ENCODE results near the gene RBM20.
"Not testable (repeated sequence)": the region's sequence is repeated elsewhere in the genome, so short reads cannot be mapped to it uniquely, and the experiment has no call there.

RBM20 gene

DNA sequence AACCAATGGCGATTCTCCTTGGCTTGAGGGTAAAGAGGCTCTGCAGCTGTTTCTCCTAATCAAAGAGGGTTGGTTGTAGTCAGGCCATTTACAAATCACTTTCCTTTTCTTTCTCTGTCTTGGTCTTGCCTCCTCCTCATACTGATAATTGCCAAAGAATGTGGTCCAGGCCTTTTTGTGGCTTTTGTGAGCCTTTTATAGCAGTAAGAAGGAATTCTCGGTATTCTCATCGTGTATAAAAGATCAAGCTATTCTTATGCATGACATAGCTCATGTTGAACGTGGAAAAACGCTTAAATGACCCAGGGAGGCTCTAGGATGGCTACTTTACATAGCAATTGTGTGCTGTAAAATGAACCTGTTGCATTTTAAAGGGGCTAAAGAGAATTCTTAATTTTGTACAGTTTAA is 62.6 kb downstream of the RBM20 start:
- DNase-seq (ENCODE audit: low read depth): no peak

DNA sequence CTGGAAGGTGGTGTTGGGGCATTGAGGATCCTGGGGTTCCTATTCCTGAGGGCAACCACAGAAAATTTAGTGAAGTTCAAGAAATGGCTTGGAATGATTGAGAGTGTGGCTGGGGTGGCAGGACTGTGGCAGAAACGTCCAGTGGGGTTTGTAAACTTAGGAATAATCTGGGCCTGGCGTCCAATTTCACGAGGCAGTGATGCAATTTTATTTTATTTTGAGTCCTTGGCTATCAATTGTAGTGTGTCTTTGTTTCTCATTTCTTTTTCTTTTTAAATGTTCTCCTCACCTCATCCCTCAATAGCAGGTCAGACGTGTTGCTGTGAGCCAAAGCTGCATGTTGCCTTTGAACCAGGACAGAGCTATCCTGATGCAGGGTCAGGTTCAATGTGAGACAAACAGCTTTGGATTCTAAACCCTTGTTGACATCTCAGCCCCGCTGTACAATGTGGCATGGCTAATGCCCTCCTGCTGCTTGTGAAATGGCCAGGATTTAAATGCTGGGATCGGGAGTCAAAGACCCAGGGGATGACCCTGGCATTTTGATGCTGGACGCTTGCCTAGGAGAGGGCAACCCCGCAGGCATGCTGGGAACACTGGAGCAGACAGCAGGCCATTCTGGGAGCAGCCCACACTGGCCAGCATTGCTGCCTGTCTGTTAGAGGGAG is 64.8 kb downstream of the RBM20 start:
- DNase-seq (ENCODE audit: low read depth): no peak

DNA sequence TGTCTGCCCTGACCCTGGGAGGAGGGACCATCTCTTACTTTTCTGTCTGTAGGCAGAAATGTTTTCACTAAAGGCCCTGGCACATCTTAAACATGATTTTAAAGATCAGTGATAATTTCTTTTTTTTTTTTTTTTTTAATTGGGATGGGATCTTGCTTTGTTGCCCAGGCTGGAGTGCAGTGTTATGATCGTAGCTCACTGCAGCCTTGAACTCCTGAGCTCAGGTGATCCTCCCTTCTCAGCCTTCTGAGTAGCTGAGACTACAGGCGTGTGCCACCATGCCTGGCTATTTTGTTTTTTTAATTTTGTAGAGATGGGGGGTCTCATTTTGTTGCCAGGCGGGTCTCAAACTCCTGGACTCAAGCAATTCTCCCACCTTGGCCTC is 65.3 kb downstream of the RBM20 start:
- DNase-seq (ENCODE audit: low read depth): no peak

DNA sequence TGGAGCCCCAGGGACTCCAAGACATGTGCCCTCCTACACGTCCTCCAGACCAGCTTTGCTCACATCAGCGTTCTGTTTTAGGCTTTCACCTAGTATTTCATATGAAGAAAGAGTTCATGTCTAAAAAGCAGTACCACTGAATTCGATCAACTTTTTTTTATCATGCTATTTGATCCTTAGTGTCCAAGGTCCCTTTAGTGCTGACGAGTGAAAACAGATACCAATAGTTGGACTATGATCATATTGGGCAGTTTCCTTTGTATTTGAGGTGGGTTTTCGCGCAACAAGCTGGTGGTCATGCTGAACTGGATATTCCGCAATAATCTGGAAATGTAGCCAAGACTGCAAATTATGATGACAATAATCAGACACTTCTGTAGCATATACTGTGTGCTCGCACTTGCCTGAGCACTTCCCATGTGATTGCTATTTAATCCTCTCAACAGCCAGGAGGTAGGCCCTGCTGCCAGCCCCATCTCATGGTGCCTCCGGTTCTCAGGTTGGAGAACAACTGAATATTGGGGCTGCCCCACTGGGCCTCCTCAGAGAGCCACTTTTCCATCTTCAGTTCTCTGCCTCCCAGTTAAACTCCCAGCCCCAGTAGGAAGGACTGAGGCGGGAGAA is 65.9 kb downstream of the RBM20 start:
- no peak for DNase-seq (ENCODE audit: low read depth)

DNA sequence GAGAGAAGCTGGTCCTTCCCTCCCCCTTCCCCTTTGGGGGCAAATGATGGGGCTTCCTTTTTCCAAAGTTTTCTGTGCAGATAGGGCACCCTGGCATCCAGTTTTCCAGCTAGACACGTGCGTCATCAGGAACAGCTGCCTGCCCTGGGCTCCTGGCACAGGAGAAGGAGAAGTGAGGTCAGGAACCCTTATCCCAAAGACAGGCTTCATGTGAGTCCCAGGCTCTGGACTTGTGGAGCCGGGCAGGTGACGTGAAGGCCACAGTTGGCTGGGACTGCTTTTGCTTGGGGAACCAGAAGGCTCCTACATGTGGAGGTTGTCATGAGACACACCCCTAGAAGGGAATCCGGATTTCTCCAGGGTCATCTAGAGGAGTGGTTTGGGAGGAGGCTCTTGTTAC is 66.5 kb downstream of the RBM20 start:
- no peak for DNase-seq (ENCODE audit: low read depth)

DNA sequence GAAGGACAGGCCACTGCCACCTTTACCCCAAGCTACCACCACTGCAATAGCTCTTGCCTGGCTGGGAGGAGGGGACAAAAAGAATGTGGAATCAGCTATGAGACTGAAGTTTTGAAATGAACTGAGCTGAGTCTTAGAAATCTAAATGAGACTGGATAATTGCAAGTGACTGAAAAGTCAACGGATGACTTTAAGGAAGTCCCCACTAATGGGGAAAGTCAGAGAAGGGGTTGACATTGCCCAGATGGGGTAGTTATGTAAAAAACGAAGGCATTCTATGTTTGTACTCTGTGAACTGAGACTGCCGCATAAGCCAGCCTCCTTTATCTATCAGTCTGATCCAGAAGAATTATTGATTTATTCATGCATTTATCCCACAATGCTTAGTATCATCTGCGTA is 67.2 kb downstream of the RBM20 start:
- DNase-seq (ENCODE audit: low read depth): no peak

DNA sequence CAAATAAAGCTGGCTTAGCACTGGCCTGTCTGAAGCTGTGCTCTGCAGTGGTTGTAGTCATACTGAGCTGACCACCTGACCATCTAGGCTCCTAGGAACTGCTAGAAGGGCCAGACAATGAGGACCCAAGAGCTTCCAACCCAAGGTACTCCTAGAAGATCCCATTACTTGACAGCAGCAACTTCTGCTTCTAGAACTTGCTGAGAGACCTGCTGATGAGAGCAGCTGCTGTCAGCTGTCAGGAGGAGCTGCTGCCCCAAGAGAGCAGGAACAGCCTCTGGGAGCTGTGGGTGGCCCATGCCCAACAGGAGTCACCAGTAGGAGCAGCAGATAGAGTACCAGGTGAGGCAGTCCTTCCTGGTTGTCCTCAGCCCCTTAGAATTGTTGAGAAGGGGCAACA is 70.2 kb downstream of the RBM20 start:
- no peak for DNase-seq (ENCODE audit: low read depth)

DNA sequence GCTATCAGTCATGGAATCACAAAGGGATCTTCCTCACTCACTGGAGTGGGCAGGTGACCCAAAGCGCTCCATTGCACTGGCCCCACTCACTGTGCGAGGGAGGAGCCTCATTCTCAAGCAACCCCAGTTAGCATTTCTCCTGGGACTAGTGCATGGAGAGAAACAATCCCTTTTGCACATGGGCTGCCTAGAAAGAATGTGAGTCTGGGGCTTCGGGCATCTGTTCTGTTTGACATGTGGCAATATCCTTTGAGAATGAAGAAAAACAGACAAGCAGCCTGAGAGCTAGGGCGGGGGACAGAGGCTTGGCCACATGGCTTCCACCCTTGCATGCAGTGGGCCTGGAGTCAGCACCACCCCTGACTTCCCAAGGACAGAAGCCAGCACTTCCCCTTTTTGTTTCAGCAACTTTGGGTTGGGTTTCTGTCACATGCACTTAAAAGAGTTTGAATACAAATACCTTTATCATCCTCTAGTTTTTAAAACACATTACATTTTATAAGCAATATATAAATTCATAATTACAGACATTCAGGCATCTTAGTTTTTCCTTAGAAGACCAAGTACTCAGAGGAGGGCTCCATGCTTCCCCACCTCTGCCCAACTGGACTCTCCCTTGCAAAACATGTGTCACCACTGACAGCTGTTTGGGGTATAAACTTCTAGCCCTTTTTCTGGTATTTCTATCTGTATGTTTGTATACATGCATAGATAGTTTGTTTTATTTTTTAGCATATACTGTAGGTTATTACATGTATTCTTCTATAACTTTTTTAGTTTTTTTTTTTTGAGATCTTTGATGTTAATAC is 73.8 kb downstream of the RBM20 start:
- DNase-seq (ENCODE audit: low read depth): no peak

DNA sequence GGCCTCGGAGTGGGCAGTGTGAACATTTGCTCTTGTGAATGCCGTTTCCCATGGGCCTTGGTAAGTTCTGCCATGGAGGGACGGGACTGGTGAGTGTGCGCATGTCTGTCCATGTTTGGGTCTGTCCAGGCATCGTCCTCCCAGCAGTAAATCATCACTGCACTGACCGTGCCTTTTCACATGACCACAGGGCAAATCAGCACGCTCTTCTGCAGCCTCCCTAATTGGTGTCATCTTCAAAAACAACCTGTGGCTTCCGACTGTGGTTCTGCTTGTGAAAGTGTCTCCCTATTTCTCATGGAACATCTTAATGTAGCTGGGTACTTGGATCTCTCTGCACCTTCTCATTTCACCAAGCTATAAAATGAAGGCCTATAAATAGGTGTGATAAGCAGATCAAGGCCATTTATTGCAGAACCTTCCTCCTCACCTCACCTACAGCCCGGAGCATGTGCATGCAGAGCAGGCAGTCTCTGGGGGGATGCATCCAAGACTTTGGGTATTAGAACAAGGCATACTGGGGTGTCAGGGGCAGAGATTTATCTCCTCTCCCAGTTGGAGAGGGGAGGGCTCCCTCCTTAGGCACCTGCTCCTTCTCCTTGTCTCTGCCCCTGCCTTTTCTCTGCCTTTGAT is 77.4 kb downstream of the RBM20 start:
- no peak for DNase-seq (ENCODE audit: low read depth)

DNA sequence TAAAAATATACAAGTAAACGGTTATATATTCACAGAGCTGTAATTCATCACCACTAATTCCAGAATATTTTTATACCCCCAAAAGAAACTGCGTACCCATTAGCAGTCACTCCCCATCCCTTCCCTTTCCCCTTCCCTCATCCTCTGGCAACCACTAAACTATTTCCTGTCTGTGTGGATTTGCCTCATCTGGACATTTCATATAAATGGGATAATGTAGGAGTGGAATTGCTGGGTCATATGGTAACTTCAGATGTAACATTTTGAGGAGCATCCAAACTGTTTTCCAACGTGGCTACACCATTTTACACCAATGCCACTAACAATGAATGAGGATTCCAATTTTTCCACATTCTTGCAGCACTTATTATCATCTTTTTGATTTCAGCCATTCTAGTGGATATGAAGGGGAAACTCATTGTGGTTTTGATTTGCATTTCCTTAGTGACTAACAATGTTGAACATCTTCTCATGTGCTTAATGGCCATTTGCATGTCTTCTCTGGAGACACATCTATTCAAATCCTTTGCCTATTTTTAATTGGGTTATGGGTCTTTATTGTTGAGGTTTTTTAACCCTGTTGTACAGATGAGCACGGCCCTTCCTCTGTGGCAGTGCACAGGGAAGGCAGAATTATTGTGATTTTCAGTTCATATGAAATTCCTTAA is 79.2 kb downstream of the RBM20 start:
- no peak for DNase-seq (ENCODE audit: low read depth)

DNA sequence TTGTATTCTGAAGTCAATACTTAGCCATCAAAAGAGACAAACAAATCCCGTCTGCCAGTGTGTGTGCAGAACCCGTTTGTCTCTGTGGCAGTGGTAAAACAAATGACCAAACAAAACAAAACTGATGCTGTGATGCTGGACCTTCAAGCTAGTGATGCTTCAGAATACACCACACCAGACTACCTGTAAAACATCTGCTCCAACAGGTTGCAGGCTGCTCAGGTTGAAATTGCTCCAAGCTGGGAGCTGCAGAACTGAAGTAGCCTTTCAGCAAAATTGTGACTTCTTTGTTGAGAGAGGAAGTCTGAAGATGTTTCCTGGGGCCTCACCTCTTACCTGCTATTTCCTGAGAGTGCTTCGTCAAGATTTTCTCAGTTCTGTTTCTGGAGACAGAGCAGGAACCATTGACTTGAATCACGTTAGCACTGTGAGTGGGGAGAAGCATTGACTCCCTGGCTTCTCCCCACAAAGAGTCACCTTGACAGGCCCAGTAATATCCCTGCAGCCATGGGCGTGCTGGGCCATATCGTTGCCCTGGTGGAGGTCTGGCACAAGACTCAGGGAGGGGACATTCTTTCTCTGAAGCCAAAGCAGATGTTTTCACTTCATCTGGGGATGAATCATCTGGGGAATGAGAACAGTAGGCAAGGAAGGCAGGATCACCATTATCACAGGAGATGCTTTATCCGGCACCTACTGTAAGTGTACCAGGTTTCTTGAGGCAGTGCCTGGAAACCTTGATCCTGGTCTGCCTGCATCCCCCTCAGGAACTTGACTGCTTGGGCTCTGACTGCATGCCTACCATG is 80.2 kb downstream of the RBM20 start:
- no peak for DNase-seq (ENCODE audit: low read depth)

DNA sequence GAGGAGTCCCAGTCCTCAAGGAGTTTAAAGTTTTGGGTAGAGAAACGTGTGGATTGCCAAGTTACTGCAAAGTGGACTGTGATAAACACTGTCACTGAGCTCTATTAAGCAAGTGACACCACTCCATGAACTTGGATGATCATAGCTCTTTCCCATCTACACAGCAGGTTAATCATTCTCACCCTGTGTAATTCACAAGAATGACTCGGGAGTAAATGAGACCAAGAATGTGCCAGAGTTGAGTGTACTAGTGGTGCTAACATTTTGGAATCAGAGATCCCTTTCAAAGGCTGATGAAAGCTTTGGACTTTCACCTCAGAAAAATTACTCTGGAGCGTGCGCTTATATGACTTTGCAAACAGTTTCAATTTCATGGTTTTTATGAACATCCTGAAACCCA is 80.8 kb downstream of the RBM20 start:
- DNase-seq (ENCODE audit: low read depth): no peak

DNA sequence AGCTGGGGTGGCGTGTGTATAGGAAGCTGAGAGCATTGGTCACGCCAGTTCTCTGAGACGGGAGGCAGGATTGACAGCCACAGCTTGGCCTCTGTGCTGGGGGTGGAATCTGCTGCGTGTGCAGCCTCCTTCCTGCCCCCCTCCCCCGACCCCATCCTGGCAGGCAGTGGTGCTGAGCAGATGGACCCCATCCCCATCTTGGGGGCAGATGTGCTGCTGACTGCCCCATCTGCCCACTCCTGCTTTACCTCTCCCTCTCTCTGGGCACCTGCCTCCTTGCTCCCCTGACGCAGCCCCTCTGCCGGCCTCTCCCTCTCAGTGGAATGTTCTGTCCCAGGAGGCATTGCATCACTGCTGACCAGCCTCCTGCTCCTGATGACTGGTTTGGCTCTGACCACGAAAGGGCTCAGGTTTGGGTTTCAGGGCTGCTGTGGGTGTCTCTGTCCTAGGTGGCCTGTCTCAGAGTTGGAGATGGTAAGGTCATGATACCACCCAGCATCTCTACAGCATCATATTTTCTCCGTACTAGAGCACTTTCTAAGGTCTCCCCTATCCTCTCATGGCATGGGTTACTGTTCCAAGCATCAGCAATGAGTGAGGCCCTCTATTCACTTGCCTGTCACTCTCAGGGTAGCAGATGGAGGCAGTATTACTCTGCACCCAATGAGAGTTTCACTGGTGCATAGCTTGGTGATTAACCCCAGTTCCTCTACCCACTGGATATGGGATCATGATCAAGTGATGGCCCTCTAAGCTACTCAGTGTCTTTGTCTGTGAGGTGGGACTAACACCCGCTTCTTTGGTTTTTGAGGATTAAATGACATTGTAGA is 81.9 kb downstream of the RBM20 start:
- no peak for DNase-seq (ENCODE audit: low read depth)

DNA sequence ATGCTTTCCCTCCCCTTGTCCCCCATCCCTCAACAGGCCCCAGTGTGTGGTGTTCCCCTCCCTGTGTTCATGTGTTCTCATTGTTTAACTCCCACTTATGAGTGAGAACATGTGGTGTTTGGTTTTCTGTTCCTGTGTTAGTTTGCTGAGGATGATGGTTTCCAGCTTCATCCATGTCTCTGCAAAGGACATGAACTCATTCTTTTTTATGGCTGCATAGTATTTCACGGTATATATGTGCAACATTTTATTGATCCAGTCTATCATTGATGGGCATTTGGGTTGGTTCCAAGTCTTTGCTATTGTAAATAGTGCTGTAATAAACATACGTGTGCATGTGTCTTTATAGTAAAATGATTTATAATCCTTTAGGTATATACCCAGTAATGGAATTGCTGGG is 83.6 kb downstream of the RBM20 start:
- DNase-seq (ENCODE audit: low read depth): not testable (repeated sequence)

DNA sequence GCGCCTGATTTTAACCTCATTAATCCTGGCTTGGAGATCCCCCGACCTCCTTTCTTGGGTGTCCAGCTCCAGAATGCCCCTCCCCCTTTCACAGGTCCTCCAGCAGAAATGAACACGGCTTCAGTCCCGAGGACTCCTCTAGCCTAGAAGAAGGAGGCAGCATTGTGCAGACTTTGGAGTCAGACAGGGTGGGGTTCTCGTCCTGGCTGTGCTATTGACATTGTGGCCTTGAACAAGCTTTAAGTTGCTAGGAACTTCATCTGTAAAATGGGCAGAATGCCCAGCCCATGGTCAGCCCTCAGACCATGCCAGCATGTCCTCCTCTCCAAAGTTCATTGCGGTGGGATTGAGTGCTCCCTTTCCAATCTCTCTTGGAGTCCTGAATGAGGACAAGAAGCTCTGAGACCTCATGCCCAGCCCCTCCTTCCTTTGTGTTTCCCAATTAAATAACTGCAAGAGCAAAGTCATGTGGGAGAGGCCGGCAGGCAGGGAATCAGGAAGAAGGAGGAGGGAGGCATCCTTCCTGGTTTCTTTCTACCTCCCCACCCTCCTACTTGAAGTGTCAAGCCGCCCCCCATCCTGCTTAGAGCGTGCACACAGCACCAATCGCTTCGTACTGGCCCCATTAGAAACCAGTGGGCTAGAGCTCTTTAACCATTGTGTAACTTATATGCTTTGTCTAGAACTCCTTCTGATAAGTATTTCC is 86.4 kb downstream of the RBM20 start:
- no peak for DNase-seq (ENCODE audit: low read depth)

DNA sequence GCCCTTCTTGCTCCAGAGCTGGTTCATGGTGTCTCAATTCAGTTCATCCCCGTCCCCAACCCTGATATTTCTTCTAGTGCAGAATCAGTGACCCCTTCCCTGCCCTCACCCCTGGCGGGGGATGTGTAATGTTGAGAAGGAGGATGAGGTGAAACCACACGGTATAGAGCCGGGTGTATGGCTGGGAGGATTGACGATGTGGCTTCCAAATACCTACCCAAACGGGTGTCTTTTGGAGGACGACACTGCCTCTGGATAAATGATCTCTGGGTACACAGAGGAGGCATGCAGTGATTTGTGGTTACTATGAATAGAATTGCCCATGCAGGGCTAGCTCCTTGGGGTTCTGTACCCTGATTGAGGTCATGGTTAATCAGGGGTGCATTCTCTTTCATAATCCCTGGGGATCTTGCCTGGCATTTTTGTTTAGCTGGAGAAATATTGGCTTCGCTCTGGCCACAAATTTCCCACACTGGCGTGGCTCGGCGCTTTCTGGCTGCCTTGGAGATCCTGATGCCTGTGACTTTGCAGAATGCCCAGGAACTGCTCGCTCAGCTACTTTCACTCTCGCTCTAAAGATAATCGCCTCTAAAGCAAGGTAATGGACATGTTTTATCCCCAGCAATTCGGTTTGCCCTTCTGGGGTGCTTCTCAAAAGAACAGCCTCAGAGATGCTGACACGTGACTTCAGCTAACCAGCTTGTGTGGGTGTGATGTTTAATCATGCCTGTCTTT is 89.2 kb downstream of the RBM20 start:
- no peak for DNase-seq (ENCODE audit: low read depth)

DNA sequence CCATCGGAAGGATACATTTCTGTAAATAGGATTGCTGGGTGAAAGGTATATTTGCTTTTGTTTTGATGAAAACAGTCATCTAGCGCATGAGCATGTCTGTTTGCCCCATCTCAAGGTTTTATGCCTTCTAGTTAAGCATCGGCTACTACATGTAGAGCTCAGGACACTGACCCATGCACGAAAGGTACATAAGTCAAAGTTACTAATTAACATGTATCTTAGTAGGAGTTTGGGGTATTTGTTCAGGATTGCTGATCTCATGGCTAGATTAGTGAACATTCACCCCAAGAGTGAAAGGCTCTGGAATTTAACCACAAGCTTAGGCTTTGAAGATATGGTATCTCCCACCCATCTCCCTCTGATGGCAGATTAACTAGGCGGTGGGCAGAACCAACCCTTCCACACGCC is 91.5 kb downstream of the RBM20 start:
- no peak for DNase-seq (ENCODE audit: low read depth)

DNA sequence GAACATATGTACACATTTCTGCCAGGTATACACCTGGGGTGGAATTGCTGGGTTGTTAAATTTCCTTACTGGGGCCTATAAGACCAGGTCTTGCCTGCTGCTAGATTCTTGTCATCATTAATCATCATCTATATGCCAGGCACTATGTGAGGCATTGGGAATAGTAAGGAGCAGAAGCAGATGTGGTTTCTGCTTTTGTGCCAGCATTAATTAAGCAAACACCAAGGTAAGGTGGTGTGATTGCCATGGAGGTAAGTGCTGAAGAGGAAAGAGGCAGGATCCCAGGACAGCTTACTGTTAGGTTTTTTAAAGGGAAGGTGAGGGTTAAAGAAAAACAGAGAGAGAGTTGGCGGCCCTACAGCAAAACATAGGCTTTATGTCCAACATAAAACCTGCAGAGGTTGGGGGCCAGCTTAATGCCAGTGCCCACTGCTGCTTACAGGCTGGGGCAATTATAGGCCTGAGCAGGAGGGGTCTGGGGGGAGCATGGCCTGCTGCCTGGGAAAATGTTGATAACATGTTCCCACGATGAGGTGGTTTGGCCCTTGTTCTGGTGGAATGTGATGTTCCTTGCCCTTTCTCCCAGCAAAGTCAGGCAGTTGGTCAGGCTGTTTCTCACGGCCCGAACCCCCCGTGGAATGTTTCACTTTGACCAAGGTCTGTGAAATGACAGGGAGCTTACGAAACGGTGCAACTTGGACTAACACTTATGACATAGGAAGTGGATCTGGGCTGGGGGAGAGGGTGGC is 93.9 kb downstream of the RBM20 start:
- DNase-seq (ENCODE audit: low read depth): no peak
